ENCODE measurements around the gene ADCY2.

DNA sequence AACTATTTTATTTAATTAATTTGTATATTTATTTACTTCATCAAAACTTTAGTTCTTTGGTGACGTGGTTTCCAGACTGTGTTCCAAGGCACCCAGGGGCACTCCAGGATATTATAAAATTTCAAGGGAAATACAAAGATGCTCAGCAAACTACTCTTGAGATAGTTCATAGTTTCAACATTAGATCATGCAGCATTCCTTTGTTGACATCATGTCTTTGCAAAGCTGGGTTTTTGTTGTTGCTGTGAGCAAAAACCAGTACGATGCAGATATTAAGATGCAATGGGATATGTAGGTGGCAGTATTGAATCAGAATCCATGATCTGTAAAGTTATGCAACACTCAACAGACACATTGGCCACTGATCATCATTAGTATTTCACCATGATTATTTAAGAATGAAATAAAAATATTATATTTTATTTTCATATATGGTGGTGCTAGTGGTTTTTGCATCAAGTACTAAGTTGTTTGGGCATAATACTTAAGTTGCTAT lies 219.7 kb downstream of the ADCY2 start:
- TF ChIP-seq, protein P1, sequence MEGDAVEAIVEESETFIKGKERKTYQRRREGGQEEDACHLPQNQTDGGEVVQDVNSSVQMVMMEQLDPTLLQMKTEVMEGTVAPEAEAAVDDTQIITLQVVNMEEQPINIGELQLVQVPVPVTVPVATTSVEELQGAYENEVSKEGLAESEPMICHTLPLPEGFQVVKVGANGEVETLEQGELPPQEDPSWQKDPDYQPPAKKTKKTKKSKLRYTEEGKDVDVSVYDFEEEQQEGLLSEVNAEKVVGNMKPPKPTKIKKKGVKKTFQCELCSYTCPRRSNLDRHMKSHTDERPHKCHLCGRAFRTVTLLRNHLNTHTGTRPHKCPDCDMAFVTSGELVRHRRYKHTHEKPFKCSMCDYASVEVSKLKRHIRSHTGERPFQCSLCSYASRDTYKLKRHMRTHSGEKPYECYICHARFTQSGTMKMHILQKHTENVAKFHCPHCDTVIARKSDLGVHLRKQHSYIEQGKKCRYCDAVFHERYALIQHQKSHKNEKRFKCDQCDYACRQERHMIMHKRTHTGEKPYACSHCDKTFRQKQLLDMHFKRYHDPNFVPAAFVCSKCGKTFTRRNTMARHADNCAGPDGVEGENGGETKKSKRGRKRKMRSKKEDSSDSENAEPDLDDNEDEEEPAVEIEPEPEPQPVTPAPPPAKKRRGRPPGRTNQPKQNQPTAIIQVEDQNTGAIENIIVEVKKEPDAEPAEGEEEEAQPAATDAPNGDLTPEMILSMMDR (conservative IDR thresholded peaks at IDR 0.05; ENCODE audit: low read depth in 2 of 2): no peak
- no peak for TF ChIP-seq EZH2phosphoT487 (IDR thresholded peaks at IDR 0.05; ENCODE audit: unreplicated experiment)
- no peak for TF ChIP-seq EZH2 (IDR thresholded peaks at IDR 0.05; ENCODE audit: low read depth, unreplicated experiment)
- TF ChIP-seq POLR2AphosphoS5 (IDR thresholded peaks at IDR 0.05; ENCODE audit: low read depth): no peak
- no peak for TF ChIP-seq CREB1 (CRISPR knock-in tag; IDR thresholded peaks at IDR 0.05; ENCODE audit: low read depth)
- TF ChIP-seq, protein P2, sequence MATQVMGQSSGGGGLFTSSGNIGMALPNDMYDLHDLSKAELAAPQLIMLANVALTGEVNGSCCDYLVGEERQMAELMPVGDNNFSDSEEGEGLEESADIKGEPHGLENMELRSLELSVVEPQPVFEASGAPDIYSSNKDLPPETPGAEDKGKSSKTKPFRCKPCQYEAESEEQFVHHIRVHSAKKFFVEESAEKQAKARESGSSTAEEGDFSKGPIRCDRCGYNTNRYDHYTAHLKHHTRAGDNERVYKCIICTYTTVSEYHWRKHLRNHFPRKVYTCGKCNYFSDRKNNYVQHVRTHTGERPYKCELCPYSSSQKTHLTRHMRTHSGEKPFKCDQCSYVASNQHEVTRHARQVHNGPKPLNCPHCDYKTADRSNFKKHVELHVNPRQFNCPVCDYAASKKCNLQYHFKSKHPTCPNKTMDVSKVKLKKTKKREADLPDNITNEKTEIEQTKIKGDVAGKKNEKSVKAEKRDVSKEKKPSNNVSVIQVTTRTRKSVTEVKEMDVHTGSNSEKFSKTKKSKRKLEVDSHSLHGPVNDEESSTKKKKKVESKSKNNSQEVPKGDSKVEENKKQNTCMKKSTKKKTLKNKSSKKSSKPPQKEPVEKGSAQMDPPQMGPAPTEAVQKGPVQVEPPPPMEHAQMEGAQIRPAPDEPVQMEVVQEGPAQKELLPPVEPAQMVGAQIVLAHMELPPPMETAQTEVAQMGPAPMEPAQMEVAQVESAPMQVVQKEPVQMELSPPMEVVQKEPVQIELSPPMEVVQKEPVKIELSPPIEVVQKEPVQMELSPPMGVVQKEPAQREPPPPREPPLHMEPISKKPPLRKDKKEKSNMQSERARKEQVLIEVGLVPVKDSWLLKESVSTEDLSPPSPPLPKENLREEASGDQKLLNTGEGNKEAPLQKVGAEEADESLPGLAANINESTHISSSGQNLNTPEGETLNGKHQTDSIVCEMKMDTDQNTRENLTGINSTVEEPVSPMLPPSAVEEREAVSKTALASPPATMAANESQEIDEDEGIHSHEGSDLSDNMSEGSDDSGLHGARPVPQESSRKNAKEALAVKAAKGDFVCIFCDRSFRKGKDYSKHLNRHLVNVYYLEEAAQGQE (IDR thresholded peaks at IDR 0.05; ENCODE audit: unreplicated experiment): no peak
- no peak for TF ChIP-seq JUNB (IDR thresholded peaks at IDR 0.05; ENCODE audit: unreplicated experiment)

All from GM23338 (cell line).